Measurements from ENCODE around the gene EDN1.

The EDN1 gene

GRCh38 chr6:12249541-12250382, 40.4 kb upstream of the EDN1 start:
- peaks cover 8% of the 10 kb centered on the region for H3K27me3 ChIP-seq (ENCODE audit: insufficient read depth, low read length, poor library complexity)
- H3K36me3 ChIP-seq (ENCODE audit: insufficient read depth, low read length), result no peaks in the 10 kb centered on the region
- H4K20me1 ChIP-seq (ENCODE audit: insufficient read depth, low read length), result no peaks in the 10 kb centered on the region
- no peaks in the 10 kb centered on the region for H3K9me3 ChIP-seq (ENCODE audit: insufficient read depth, low read length, severe bottlenecking)
- no peak overlapping the region for H2AFZ ChIP-seq (ENCODE audit: low read depth, low read length)
- H3K9ac ChIP-seq (ENCODE audit: low read depth, low read length), result no peak overlapping the region
- H3K4me1 ChIP-seq (ENCODE audit: insufficient read depth, low read length), result no peaks in the 10 kb centered on the region
- no peaks in the 10 kb centered on the region for H3K79me2 ChIP-seq (ENCODE audit: insufficient read depth, low read length)
- no peak overlapping the region for H3K27ac ChIP-seq (ENCODE audit: low read length)
- ATAC-seq (ENCODE audit: insufficient read depth, low read depth) (no peak), DNase-seq (no peak)
- no peak overlapping the region for H3K4me3 ChIP-seq (ENCODE audit: low read depth in 1 of 2, low read length in 2 of 2)
- H3K4me2 ChIP-seq (ENCODE audit: insufficient read depth, low read length), result no peak overlapping the region
- TF ChIP-seq EZH2 (IDR thresholded peaks at IDR 0.05; ENCODE audit: borderline replicate concordance, low read depth, low read length, severe bottlenecking) (no peak), CTCF (IDR thresholded peaks at IDR 0.05; ENCODE audit: borderline replicate concordance, extremely low read depth, low read length, poor library complexity, severe bottlenecking) (no peak)

DNA sequence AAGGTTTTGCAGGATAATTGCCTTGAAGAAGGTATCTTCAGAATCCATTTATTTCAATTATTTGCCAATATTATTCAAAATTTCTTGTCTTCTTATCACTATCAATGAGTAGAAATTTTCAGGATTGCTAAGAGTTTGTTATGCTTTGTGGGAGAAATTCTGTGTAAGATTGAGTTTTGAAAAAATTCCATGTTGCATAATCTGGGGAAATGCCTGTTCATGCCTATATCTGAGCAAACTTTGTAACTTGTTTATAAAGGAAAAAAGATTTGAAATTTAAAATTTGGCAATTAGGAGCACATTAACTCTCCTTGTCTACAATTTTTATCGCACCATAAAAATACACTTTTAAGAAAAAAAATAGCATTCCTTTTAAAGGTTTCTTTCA, 39.8 kb upstream of the EDN1 start:
- H4K20me1 ChIP-seq (ENCODE audit: insufficient read depth, low read length), result no peaks in the 10 kb centered on the region
- H3K36me3 ChIP-seq (ENCODE audit: insufficient read depth, low read length), result no peaks in the 10 kb centered on the region
- H3K79me2 ChIP-seq (ENCODE audit: insufficient read depth, low read length), result no peaks in the 10 kb centered on the region
- no peaks in the 10 kb centered on the region for H3K9me3 ChIP-seq (ENCODE audit: insufficient read depth, low read length, severe bottlenecking)
- no peak overlapping the region for H3K9ac ChIP-seq (ENCODE audit: low read depth, low read length)
- DNase-seq (no peak), ATAC-seq (ENCODE audit: insufficient read depth, low read depth) (no peak)
- no peak for TF ChIP-seq EZH2 (IDR thresholded peaks at IDR 0.05; ENCODE audit: borderline replicate concordance, low read depth, low read length, severe bottlenecking)
- no peak for TF ChIP-seq CTCF (IDR thresholded peaks at IDR 0.05; ENCODE audit: borderline replicate concordance, extremely low read depth, low read length, poor library complexity, severe bottlenecking)
- H3K4me3 ChIP-seq (ENCODE audit: low read depth in 1 of 2, low read length in 2 of 2), result no peak overlapping the region
- no peak overlapping the region for H3K27ac ChIP-seq (ENCODE audit: low read length)
- H3K4me2 ChIP-seq (ENCODE audit: insufficient read depth, low read length), result no peak overlapping the region
- no peaks in the 10 kb centered on the region for H3K4me1 ChIP-seq (ENCODE audit: insufficient read depth, low read length)
- no peak overlapping the region for H2AFZ ChIP-seq (ENCODE audit: low read depth, low read length)
- peaks cover 8% of the 10 kb centered on the region for H3K27me3 ChIP-seq (ENCODE audit: insufficient read depth, low read length, poor library complexity)

DNA sequence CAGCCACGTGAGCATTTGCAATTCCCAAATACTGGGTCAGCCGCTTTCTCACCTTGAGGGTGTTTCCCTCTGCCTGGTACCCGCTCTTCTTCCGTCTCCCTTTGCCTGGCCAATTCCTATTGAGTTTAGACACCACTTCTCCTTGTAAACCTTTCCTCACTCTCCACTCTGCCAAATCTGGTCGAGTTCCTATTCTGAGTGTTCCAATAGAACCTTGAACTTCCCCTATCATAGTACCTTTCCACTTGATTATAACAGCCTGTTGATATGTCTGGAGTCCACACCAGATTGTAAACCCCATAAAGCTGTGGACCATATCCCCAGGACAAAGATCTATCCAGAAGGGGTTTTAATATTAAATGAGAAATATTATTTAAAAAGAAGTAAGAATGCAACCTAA, 36.0 kb upstream of the EDN1 start:
- DNase-seq (no peak), ATAC-seq (ENCODE audit: insufficient read depth, low read depth) (no peak)
- H3K27ac ChIP-seq (ENCODE audit: low read length), result no peak overlapping the region
- no peak overlapping the region for H3K4me3 ChIP-seq (ENCODE audit: low read depth in 1 of 2, low read length in 2 of 2)
- H3K27me3 ChIP-seq (ENCODE audit: insufficient read depth, low read length, poor library complexity), result peaks cover 8% of the 10 kb centered on the region
- H2AFZ ChIP-seq (ENCODE audit: low read depth, low read length), result no peak overlapping the region
- H3K36me3 ChIP-seq (ENCODE audit: insufficient read depth, low read length), result no peaks in the 10 kb centered on the region
- H3K79me2 ChIP-seq (ENCODE audit: insufficient read depth, low read length), result no peaks in the 10 kb centered on the region
- TF ChIP-seq EZH2 (IDR thresholded peaks at IDR 0.05; ENCODE audit: borderline replicate concordance, low read depth, low read length, severe bottlenecking), result no peak
- TF ChIP-seq CTCF (IDR thresholded peaks at IDR 0.05; ENCODE audit: borderline replicate concordance, extremely low read depth, low read length, poor library complexity, severe bottlenecking), result no peak
- no peak overlapping the region for H3K9ac ChIP-seq (ENCODE audit: low read depth, low read length)
- H3K4me1 ChIP-seq (ENCODE audit: insufficient read depth, low read length), result no peaks in the 10 kb centered on the region
- H4K20me1 ChIP-seq (ENCODE audit: insufficient read depth, low read length), result no peaks in the 10 kb centered on the region
- H3K4me2 ChIP-seq (ENCODE audit: insufficient read depth, low read length), result no peak overlapping the region
- H3K9me3 ChIP-seq (ENCODE audit: insufficient read depth, low read length, severe bottlenecking), result no peaks in the 10 kb centered on the region

Data from DND-41 (cell line).